Endothelial cell of umbilical vein (primary cell): Measurements from ENCODE around the gene RORB. TPM values are rescaled to one million over a fixed set of nuclear protein-coding genes. Genes with fewer than 3 reads are reported as not detected.

ENCODE experiments used
- BruUV-seq: library from RNA; stranded (reverse); fragments of 400-500 nt; replicated peaks from 2 replicates; lab custom pipeline; 2021; lab: Mats Ljungman, UMichigan
- CTCF ChIA-PET: fragments of 300-600, 350-600 bp; sonication (Branson Sonifier 250); formaldehyde crosslinking; loops from one replicate; lab custom pipeline; 2021; ENCODE audit warnings: antibody characterized with exemption, inconsistent platforms; lab: Charles Lee
- POLR2A ChIA-PET: fragments of 300-600, 350-600 bp; sonication (Branson Sonifier 250); formaldehyde crosslinking; loops from one replicate; lab custom pipeline; 2021; ENCODE audit warnings: antibody characterized with exemption, inconsistent platforms; lab: Charles Lee
- DNase-seq: peaks from one replicate; pipeline ENCODE4 v3.0.0-alpha.2; 2011; ENCODE audit warnings: low read depth, low spot score
- FAIRE-seq: peaks from 2 replicates; lab custom pipeline; 2011; peaks lifted over from hg19 to GRCh38; lab: Jason Lieb, UNC
- H2AFZ ChIP-seq: 2 replicates; pipeline ENCODE4 v1.6.0; 2012; ENCODE audit warnings: low read depth, low read length, control low read depth, inconsistent platforms
- H3K27ac ChIP-seq: 2 replicates; pipeline ENCODE4 v1.5.1; 2011; ENCODE audit warnings: low read depth, mild to moderate bottlenecking, control low read depth, low read length, moderate library complexity; ENCODE audit not compliant: insufficient read depth
- H3K27me3 ChIP-seq, 2 experiments: 2 replicates each; pipeline versions ENCODE4 v1.6.0 to v1.6.1; 2011; ENCODE audit warnings: low read length in 2 of 2, mixed read lengths in 1 of 2; ENCODE audit not compliant: control insufficient read depth in 2 of 2, insufficient read depth in 2 of 2
- H3K36me3 ChIP-seq, 2 experiments: 2 replicates in 1 of 2; 3 replicates in 1 of 2; pipeline ENCODE4 v1.5.1; 2011; ENCODE audit warnings: low read length in 2 of 2, mild to moderate bottlenecking in 1 of 2, moderate library complexity in 1 of 2; ENCODE audit not compliant: control insufficient read depth in 2 of 2, insufficient read depth in 2 of 2; ENCODE audit errors: extremely low read depth in 1 of 2
- H3K4me1 ChIP-seq: 3 replicates; pipeline ENCODE4 v1.5.1; 2011; ENCODE audit warnings: mild to moderate bottlenecking, low read length; ENCODE audit not compliant: control insufficient read depth, insufficient read depth; ENCODE audit errors: extremely low read depth
- H3K4me2 ChIP-seq: 2 replicates; pipeline ENCODE4 v1.6.1; 2011; ENCODE audit warnings: low read length, control low read depth, mixed read lengths; ENCODE audit not compliant: insufficient read depth
- H3K4me3 ChIP-seq, 3 experiments: fragments of 200-600 bp in 1 of 3; sonication (generic), shearing (Covaris generic) in 1 of 3; replicated peaks in 1 of 3; 2 replicates each; pipeline ENCODE4 v1.5.1; 2011 to 2016; ENCODE audit warnings: control low read depth in 3 of 3, low read length in 3 of 3, mild to moderate bottlenecking in 2 of 3, inconsistent platforms in 1 of 3, low read depth in 1 of 3, moderate library complexity in 1 of 3; ENCODE audit not compliant: insufficient read depth in 1 of 3
- H3K79me2 ChIP-seq: 2 replicates; pipeline ENCODE4 v1.6.0; 2012; ENCODE audit warnings: low read length, inconsistent platforms; ENCODE audit not compliant: control insufficient read depth, insufficient read depth
- H3K9ac ChIP-seq: replicated peaks from 2 replicates; pipeline ENCODE3; 2011; ENCODE audit warnings: low read length, control low read depth; ENCODE audit not compliant: insufficient read depth; ENCODE audit errors: extremely low read depth
- H3K9me1 ChIP-seq: replicated peaks from 3 replicates; pipeline ENCODE4 v1.6.0; 2011; ENCODE audit warnings: mild to moderate bottlenecking, low read length; ENCODE audit not compliant: control insufficient read depth, insufficient read depth; ENCODE audit errors: extremely low read depth
- H3K9me3 ChIP-seq: replicated peaks from 2 replicates; pipeline ENCODE4 v1.5.1; 2012; ENCODE audit warnings: low read length, inconsistent platforms; ENCODE audit not compliant: control insufficient read depth, insufficient read depth
- H4K20me1 ChIP-seq: replicated peaks from 2 replicates; pipeline ENCODE3; 2011; ENCODE audit warnings: mild to moderate bottlenecking, low read length; ENCODE audit not compliant: control insufficient read depth, insufficient read depth; ENCODE audit errors: extremely low read depth
- EZH2 ChIP-seq: IDR thresholded peaks from 2 replicates; pipeline ENCODE4 v1.6.1; 2012; ENCODE audit warnings: borderline replicate concordance, low read depth, mild to moderate bottlenecking, moderate library complexity, low read length, inconsistent platforms; ENCODE audit not compliant: severe bottlenecking
- FOS ChIP-seq: IDR thresholded peaks from 2 replicates; pipeline ENCODE4 v1.6.1; 2011; ENCODE audit warnings: mild to moderate bottlenecking, low read length, moderate library complexity, borderline replicate concordance; ENCODE audit not compliant: insufficient read depth
- GATA2 ChIP-seq: IDR thresholded peaks from 2 replicates; pipeline ENCODE4 v1.7.0; 2011; ENCODE audit warnings: low read depth, mild to moderate bottlenecking, moderate library complexity, mixed read lengths, low read length; ENCODE audit not compliant: insufficient read length, insufficient read depth
- JUN ChIP-seq: IDR thresholded peaks from 2 replicates; pipeline ENCODE4 v1.6.1; 2011; ENCODE audit warnings: borderline replicate concordance, low read depth; ENCODE audit not compliant: insufficient read length, insufficient read depth
- MYC ChIP-seq: IDR thresholded peaks from one replicate; pipeline ENCODE4 v1.6.1; 2011; ENCODE audit warnings: mild to moderate bottlenecking, low read depth, low read length
- POLR2A ChIP-seq: IDR thresholded peaks from 2 replicates; pipeline ENCODE4 v1.6.1; 2012; ENCODE audit warnings: low read depth, mild to moderate bottlenecking, control low read depth, low read length
- POLR2AphosphoS5 ChIP-seq: IDR thresholded peaks from 2 replicates; pipeline ENCODE4 v1.6.1; 2012; ENCODE audit warnings: low read depth, mild to moderate bottlenecking, control low read depth, low read length, moderate library complexity; ENCODE audit not compliant: insufficient read depth
- dilution Hi-C: fragments of 300-500 bp; cut with MboI; formaldehyde crosslinking; loops from one replicate; pipeline ENCODE4 v1.15.0; 2019; ENCODE audit warnings: low sequenced_read_pairs; ENCODE audit not compliant: extremely low pct_ligation_motif_present
- intact Hi-C: fragments of 100-400 bp; cut with micrococcal nuclease; formaldehyde crosslinking; loops from one replicate; pipeline ENCODE4 v1.10.0; 2022
- polyA plus RNA-seq, 4 experiments: library from polyadenylated mRNA; depleted of rRNA in 3 of 4; stranded (reverse) in 3 of 4; unstranded in 1 of 4; fragments of >200 nt; gene quantifications; 2 replicates each; pipeline versions ENCODE4 v1.2.1 to v1.2.3, GENCODE V29; 2011 to 2012; ENCODE audit warnings: missing spikeins in 1 of 4
- total RNA-seq: library from RNA; stranded (reverse); gene quantifications from 2 replicates; pipeline ENCODE4 v1.2.3, GENCODE V29; 2021
- TF ChIP-seq, protein P1 (sequence below): IDR thresholded peaks from 2 replicates; pipeline ENCODE4 v1.6.1; 2011; ENCODE audit not compliant: insufficient read depth, insufficient read length
- TF ChIP-seq, protein P2 (sequence below), 2 donors: IDR thresholded peaks; 1 replicate in 1 of 2; 2 replicates in 1 of 2; pipeline ENCODE4 v1.5.1; 2011; ENCODE audit warnings: low read length in 2 of 2, mild to moderate bottlenecking in 2 of 2, moderate library complexity in 2 of 2, control low read depth in 1 of 2, inconsistent platforms in 1 of 2, low read depth in 1 of 2; ENCODE audit not compliant: insufficient read depth in 1 of 2; ENCODE audit errors: extremely low read depth in 1 of 2

Gene RORB
- total and polyA plus RNA-seq, 2 donors (not counting 3 experiments of a cell fraction or from before 2014, with no cell fraction given), result not detected

DNA sequence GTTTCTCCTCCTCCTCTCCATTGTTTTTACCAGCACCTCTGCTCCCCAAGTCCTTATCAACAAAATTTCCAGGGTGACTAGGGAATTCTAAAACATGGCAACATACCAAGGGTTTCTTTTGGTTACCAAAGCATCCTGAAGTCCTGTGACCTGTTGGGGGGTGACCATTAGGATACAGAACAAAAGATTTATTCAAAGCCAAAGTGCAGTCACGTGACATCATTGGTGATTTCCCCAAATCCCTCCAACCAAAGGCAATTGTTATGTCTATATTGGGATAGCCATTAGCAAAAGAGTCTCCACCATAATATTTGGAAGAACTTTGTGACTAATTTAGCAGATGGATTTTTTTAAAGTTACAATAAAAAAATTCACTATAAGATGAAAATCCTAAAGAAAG is 222.2 kb downstream of the RORB start:
- TF ChIP-seq POLR2A (no peak), GATA2 (no peak), JUN (no peak), FOS (no peak), EZH2 (no peak), MYC (no peak), POLR2AphosphoS5 (no peak)
- TF ChIP-seq, protein P1, sequence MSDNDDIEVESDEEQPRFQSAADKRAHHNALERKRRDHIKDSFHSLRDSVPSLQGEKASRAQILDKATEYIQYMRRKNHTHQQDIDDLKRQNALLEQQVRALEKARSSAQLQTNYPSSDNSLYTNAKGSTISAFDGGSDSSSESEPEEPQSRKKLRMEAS, result no peak
- TF ChIP-seq, protein P2, sequence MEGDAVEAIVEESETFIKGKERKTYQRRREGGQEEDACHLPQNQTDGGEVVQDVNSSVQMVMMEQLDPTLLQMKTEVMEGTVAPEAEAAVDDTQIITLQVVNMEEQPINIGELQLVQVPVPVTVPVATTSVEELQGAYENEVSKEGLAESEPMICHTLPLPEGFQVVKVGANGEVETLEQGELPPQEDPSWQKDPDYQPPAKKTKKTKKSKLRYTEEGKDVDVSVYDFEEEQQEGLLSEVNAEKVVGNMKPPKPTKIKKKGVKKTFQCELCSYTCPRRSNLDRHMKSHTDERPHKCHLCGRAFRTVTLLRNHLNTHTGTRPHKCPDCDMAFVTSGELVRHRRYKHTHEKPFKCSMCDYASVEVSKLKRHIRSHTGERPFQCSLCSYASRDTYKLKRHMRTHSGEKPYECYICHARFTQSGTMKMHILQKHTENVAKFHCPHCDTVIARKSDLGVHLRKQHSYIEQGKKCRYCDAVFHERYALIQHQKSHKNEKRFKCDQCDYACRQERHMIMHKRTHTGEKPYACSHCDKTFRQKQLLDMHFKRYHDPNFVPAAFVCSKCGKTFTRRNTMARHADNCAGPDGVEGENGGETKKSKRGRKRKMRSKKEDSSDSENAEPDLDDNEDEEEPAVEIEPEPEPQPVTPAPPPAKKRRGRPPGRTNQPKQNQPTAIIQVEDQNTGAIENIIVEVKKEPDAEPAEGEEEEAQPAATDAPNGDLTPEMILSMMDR (IDR thresholded peaks at IDR 0.05; ENCODE audit: extremely low read depth in 1 of 2, insufficient read depth in 1 of 2, low read depth in 1 of 2, low read length in 2 of 2), result no peak
- CTCF ChIA-PET, result no interaction called here
- dilution Hi-C loops (no loop called here), intact Hi-C loops (no loop called here)
- no peaks in the 10 kb centered on the region for H3K4me1 ChIP-seq
- H3K27me3 ChIP-seq, result no peaks in the 10 kb centered on the region
- FAIRE-seq (no peak), DNase-seq (no peak)
- no peaks in the 10 kb centered on the region for H3K9me1 ChIP-seq
- no peak overlapping the region for H3K4me2 ChIP-seq
- BruUV-seq, result no TSS peak
- POLR2A ChIA-PET, result no interaction called here
- H4K20me1 ChIP-seq, result no peaks in the 10 kb centered on the region
- no peaks in the 10 kb centered on the region for H3K36me3 ChIP-seq
- no peak overlapping the region for H2AFZ ChIP-seq
- no peak overlapping the region for H3K4me3 ChIP-seq
- no peak overlapping the region for H3K27ac ChIP-seq
- H3K9ac ChIP-seq, result no peak overlapping the region
- no peaks in the 10 kb centered on the region for H3K79me2 ChIP-seq
- no peaks in the 10 kb centered on the region for H3K9me3 ChIP-seq
